H1 (cell line): Measurements from ENCODE around the gene DHRS3. TPM values are rescaled to one million over a fixed set of nuclear protein-coding genes. Genes with fewer than 3 reads are reported as not detected.

ENCODE experiments used
- CTCF ChIA-PET: fragments of 300-600 bp; sonication (Branson Sonifier 250); formaldehyde crosslinking; loops from one replicate; lab custom pipeline; 2021; ENCODE audit not compliant: partially characterized antibody; lab: Charles Lee
- POLR2A ChIA-PET: fragments of 300-600 bp; sonication (Branson Sonifier 250); formaldehyde crosslinking; loops from one replicate; lab custom pipeline; 2021; ENCODE audit warnings: inconsistent platforms; ENCODE audit not compliant: partially characterized antibody; lab: Charles Lee
- DNase-seq, 2 experiments: peaks; one replicate each; pipeline versions ENCODE4 v3.0.0 to v3.0.0-alpha.2; 2010 to 2022; ENCODE audit warnings: low spot score in 2 of 2, low read depth in 1 of 2, mixed read lengths in 1 of 2
- FAIRE-seq: peaks from 2 replicates; lab custom pipeline; 2011; peaks lifted over from hg19 to GRCh38; lab: Jason Lieb, UNC
- H2AFZ ChIP-seq: 2 replicates; pipeline ENCODE4 v1.8.1; 2012; ENCODE audit warnings: low read length, inconsistent platforms
- H2AK5ac ChIP-seq: 2 replicates; pipeline ENCODE4 v1.6.1; 2013; ENCODE audit warnings: low read depth, low read length
- H2BK120ac ChIP-seq: replicated peaks from 2 replicates; pipeline ENCODE3; 2013; ENCODE audit warnings: low read depth, low read length, inconsistent platforms
- H2BK12ac ChIP-seq: 2 replicates; pipeline ENCODE4 v1.6.1; 2013; ENCODE audit warnings: low read depth, low read length
- H2BK15ac ChIP-seq: 2 replicates; pipeline ENCODE4 v1.6.1; 2013; ENCODE audit warnings: low read length
- H2BK20ac ChIP-seq: 2 replicates; pipeline ENCODE4 v1.6.1; 2013; ENCODE audit warnings: low read length
- H2BK5ac ChIP-seq: 2 replicates; pipeline ENCODE4 v1.6.1; 2013; ENCODE audit warnings: low read depth, low read length
- H3K14ac ChIP-seq: 2 replicates; pipeline ENCODE4 v1.6.1; 2013; ENCODE audit warnings: inconsistent platforms; ENCODE audit not compliant: insufficient read length
- H3K18ac ChIP-seq: 2 replicates; pipeline ENCODE4 v1.6.1; 2013; ENCODE audit warnings: low read length; ENCODE audit errors: extremely low read depth
- H3K23ac ChIP-seq: 2 replicates; pipeline ENCODE4 v1.6.1; 2013; ENCODE audit warnings: inconsistent platforms; ENCODE audit not compliant: insufficient read length
- H3K23me2 ChIP-seq: 2 replicates; pipeline ENCODE4 v1.6.1; 2013; ENCODE audit warnings: low read depth, low read length
- H3K27ac ChIP-seq: 2 replicates; pipeline ENCODE4 v1.6.1; 2011; ENCODE audit warnings: low read depth, low read length, inconsistent platforms
- H3K27me3 ChIP-seq, 4 experiments: replicated peaks in 1 of 4; 1 replicate in 1 of 4; 2 replicates in 3 of 4; pipeline versions ENCODE4 v1.6.1 to v1.8.1; 2011 to 2013; ENCODE audit warnings: low read length in 3 of 4, mild to moderate bottlenecking in 3 of 4, inconsistent platforms in 2 of 4, mixed read lengths in 2 of 4, moderate library complexity in 1 of 4; ENCODE audit not compliant: control insufficient read depth in 3 of 4, insufficient read depth in 3 of 4; ENCODE audit errors: extremely low read depth in 1 of 4
- H3K36me3 ChIP-seq, 4 experiments: 2 replicates each; pipeline versions ENCODE4 v1.6.1 to v1.8.1; 2011 to 2013; ENCODE audit warnings: mild to moderate bottlenecking in 4 of 4, low read length in 3 of 4, moderate library complexity in 2 of 4, control low read depth in 1 of 4, inconsistent platforms in 1 of 4; ENCODE audit not compliant: insufficient read depth in 4 of 4, control insufficient read depth in 2 of 4
- H3K4ac ChIP-seq: replicated peaks from 2 replicates; pipeline ENCODE3; 2013; ENCODE audit warnings: low read length, low read depth, mixed read lengths, inconsistent platforms; ENCODE audit not compliant: insufficient read length
- H3K4me1 ChIP-seq, 4 experiments: replicated peaks in 1 of 4; 1 replicate in 1 of 4; 2 replicates in 3 of 4; pipeline versions ENCODE4 v1.6.1 to v1.8.1; 2011 to 2013; ENCODE audit warnings: low read length in 3 of 4, inconsistent platforms in 2 of 4, mixed read lengths in 1 of 4; ENCODE audit not compliant: insufficient read depth in 4 of 4, control insufficient read depth in 3 of 4
- H3K4me2 ChIP-seq, 2 experiments: 2 replicates each; pipeline versions ENCODE4 v1.6.1 to v1.8.1; 2011 to 2013; ENCODE audit warnings: low read depth in 2 of 2, low read length in 2 of 2, control low read depth in 1 of 2, inconsistent platforms in 1 of 2, mild to moderate bottlenecking in 1 of 2; ENCODE audit not compliant: insufficient read depth in 1 of 2
- H3K4me3 ChIP-seq, 4 experiments: fragments of 200-600, 300-600 bp in 1 of 4; sonication (generic), shearing (Covaris generic), sonication (Bioruptor Twin) in 1 of 4; 2 replicates each; pipeline versions ENCODE4 v1.5.1 to v1.8.1; 2011 to 2016; ENCODE audit warnings: low read length in 4 of 4, low read depth in 3 of 4, control low read depth in 2 of 4, inconsistent platforms in 2 of 4, mild to moderate bottlenecking in 2 of 4, mixed read lengths in 1 of 4, moderate library complexity in 1 of 4; ENCODE audit not compliant: insufficient read depth in 2 of 4; ENCODE audit errors: extremely low read depth in 1 of 4
- H3K56ac ChIP-seq: replicated peaks from 2 replicates; pipeline ENCODE3; 2013; ENCODE audit warnings: low read depth, mild to moderate bottlenecking, mixed read lengths, low read length, inconsistent platforms; ENCODE audit not compliant: insufficient read length
- H3K79me1 ChIP-seq: 2 replicates; pipeline ENCODE4 v1.6.1; 2013; ENCODE audit warnings: low read depth, low read length, control low read depth
- H3K79me2 ChIP-seq, 2 experiments: 2 replicates each; pipeline versions ENCODE4 v1.6.1 to v1.8.1; 2012 to 2013; ENCODE audit warnings: low read length in 2 of 2, mild to moderate bottlenecking in 2 of 2, inconsistent platforms in 1 of 2; ENCODE audit not compliant: insufficient read depth in 2 of 2, control insufficient read depth in 1 of 2
- H3K9ac ChIP-seq, 4 experiments: replicated peaks in 1 of 4; 1 replicate in 1 of 4; 2 replicates in 3 of 4; pipeline versions ENCODE4 v1.6.1 to v1.8.1; 2011 to 2013; ENCODE audit warnings: low read depth in 3 of 4, low read length in 3 of 4, control low read depth in 2 of 4, mild to moderate bottlenecking in 2 of 4, moderate library complexity in 2 of 4, inconsistent platforms in 1 of 4; ENCODE audit errors: extremely low read depth in 1 of 4
- H3K9me3 ChIP-seq, 2 experiments: 2 replicates each; pipeline versions ENCODE4 v1.6.1 to v1.8.1; 2012 to 2013; ENCODE audit warnings: mild to moderate bottlenecking in 2 of 2, moderate library complexity in 2 of 2, control low read depth in 1 of 2, inconsistent platforms in 1 of 2, low read depth in 1 of 2, low read length in 1 of 2, mixed read lengths in 1 of 2; ENCODE audit not compliant: insufficient read depth in 2 of 2
- H4K20me1 ChIP-seq, 2 experiments: replicated peaks in 1 of 2; 2 replicates each; pipeline versions ENCODE3 to v1.8.1; 2011 to 2013; ENCODE audit warnings: inconsistent platforms in 2 of 2, low read length in 2 of 2, mild to moderate bottlenecking in 1 of 2; ENCODE audit not compliant: insufficient read depth in 2 of 2, control insufficient read depth in 1 of 2
- H4K5ac ChIP-seq: 2 replicates; pipeline ENCODE4 v1.6.1; 2013; ENCODE audit warnings: low read length, low read depth, mixed read lengths, inconsistent platforms; ENCODE audit not compliant: insufficient read length
- H4K8ac ChIP-seq: 2 replicates; pipeline ENCODE4 v1.8.0; 2013; ENCODE audit warnings: mild to moderate bottlenecking, moderate library complexity, low read length, inconsistent platforms; ENCODE audit not compliant: insufficient read depth; ENCODE audit errors: extremely low read depth
- H4K91ac ChIP-seq: replicated peaks from 2 replicates; pipeline ENCODE3; 2013; ENCODE audit warnings: low read length, mixed read lengths, inconsistent platforms; ENCODE audit not compliant: insufficient read length
- CHD1 ChIP-seq: IDR thresholded peaks from 2 replicates; pipeline ENCODE4 v1.6.1; 2012; ENCODE audit warnings: low read depth, low read length, improper control_type of control experiment
- CREB1 ChIP-seq: IDR thresholded peaks from 2 replicates; pipeline ENCODE4 v1.6.1; 2012; ENCODE audit warnings: inconsistent platforms
- GTF2F1 ChIP-seq: IDR thresholded peaks from 2 replicates; pipeline ENCODE4 v1.6.1; 2012; ENCODE audit warnings: low read depth, low read length, improper control_type of control experiment, borderline replicate concordance
- HDAC2 ChIP-seq, 2 experiments: fragments of 300-600 bp in 1 of 2; sonication (generic) in 1 of 2; IDR thresholded peaks; 2 replicates each; pipeline ENCODE4 v1.6.1; 2011 to 2012; ENCODE audit warnings: low read depth in 2 of 2, low read length in 2 of 2, mild to moderate bottlenecking in 2 of 2, moderate library complexity in 2 of 2, borderline replicate concordance in 1 of 2, inconsistent platforms in 1 of 2
- JUND ChIP-seq: IDR thresholded peaks from 2 replicates; pipeline ENCODE4 v1.6.1; 2011; ENCODE audit warnings: mild to moderate bottlenecking, improper control_type of control experiment, low read length
- KDM5A ChIP-seq: fragments of 200-600 bp; IDR thresholded peaks from 2 replicates; pipeline ENCODE4 v1.7.1; 2012; ENCODE audit warnings: mild to moderate bottlenecking, low read length, inconsistent platforms, mixed read lengths
- RXRA ChIP-seq: IDR thresholded peaks from 2 replicates; pipeline ENCODE4 v1.6.1; 2011; ENCODE audit warnings: low read depth, mild to moderate bottlenecking, low read length, moderate library complexity; ENCODE audit not compliant: insufficient read depth
- SIRT6 ChIP-seq: IDR thresholded peaks from one replicate; pipeline ENCODE4 v1.7.1; 2012; ENCODE audit warnings: low read length, inconsistent platforms
- SUZ12 ChIP-seq: fragments of 200-600 bp; sonication (generic); IDR thresholded peaks from 2 replicates; pipeline ENCODE4 v1.6.1; 2012; ENCODE audit warnings: mild to moderate bottlenecking, inconsistent platforms, low read length, moderate library complexity, mixed read lengths
- TBP ChIP-seq: IDR thresholded peaks from 2 replicates; pipeline ENCODE4 v1.6.1; 2011; ENCODE audit warnings: low read depth, low read length, improper control_type of control experiment
- TEAD4 ChIP-seq: IDR thresholded peaks from 2 replicates; pipeline ENCODE4 v1.6.1; 2012; ENCODE audit warnings: low read depth, low read length, inconsistent platforms, mixed read lengths
- WGBS, 2 experiments: shearing (Covaris generic) in 1 of 2; methylation state at CpG; one replicate each; pipeline versions ENCODE4 v1.1.6 to v1.1.7; 2013 to 2015; ENCODE audit warnings: low lambda C conversion rate in 2 of 2, mixed read lengths in 2 of 2, inconsistent platforms in 1 of 2, low coverage in 1 of 2, missing lambda C conversion rate in 1 of 2; ENCODE audit not compliant: insufficient replicate concordance in 2 of 2, insufficient coverage in 1 of 2, insufficient read length in 1 of 2; ENCODE audit errors: extremely low coverage in 1 of 2, missing lambda C conversion rate in 1 of 2; 5-methylcytosine and 5-hydroxymethylcytosine counted together
- polyA plus RNA-seq, 7 experiments: library from polyadenylated mRNA; depleted of rRNA in 3 of 7; stranded (reverse) in 5 of 7; unstranded in 2 of 7; fragments of >200 nt in 5 of 7; fragments of 200-250 nt in 2 of 7; gene quantifications; 1 replicate in 5 of 7; 2 replicates in 1 of 7; 4 replicates in 1 of 7; pipeline versions ENCODE4 v1.2.1 to v1.2.3, GENCODE V29; 2011 to 2013; ENCODE audit warnings: missing spikeins in 2 of 7, mixed read lengths in 2 of 7
- total RNA-seq: library from RNA; stranded (reverse); fragmentation: NEBNext Ultra II Directional; extraction: Animal tissue kit (Norgen Biotek cat#: 25700); gene quantifications from 2 replicates; pipeline ENCODE4 v1.2.1, GENCODE V29; 2021
- TF ChIP-seq, protein P1 (sequence below): IDR thresholded peaks from 2 replicates; pipeline ENCODE4 v1.6.1; 2012; ENCODE audit warnings: low read length, inconsistent platforms

Gene DHRS3
- total and polyA plus RNA-seq, 2 of the 8 experiments (the other 6 are each of a cell fraction or from before 2014, with no cell fraction given) = 32.5 to 36.4 TPM

DNA sequence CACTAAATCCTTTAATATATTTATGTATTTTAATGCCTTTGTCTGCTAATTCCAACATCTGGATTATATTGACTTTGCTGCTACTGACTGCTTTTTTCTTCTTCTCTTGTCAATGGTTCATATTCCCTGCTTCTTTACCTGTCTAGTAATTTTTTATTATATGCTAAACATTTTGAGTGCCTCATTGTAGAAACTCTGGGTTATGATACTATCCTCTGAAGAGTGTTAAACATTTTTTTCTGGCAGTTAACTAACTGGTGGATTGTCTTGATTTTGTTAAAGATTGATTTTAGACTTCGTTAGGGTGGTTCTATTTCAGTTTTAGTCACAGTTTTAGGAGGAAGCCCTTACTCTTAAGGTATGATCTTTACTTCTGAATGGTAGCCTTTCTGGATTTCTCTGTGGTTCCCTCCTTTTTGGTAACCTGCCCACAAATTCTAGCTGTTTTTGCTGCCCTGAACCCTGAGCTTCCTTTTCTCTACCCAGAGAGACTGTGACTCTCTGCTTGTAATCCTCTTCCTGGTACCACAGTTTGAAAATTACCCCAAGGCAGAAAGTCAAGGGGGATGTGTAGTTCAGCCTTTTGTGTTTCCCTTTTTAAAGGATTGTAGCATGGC lies 81.9 kb downstream of the DHRS3 start:
- DNase-seq = no peak
- no peak for TF ChIP-seq CREB1
- no peak for TF ChIP-seq RXRA
- no peak for TF ChIP-seq HDAC2 (IDR thresholded peaks at IDR 0.05; ENCODE audit: borderline replicate concordance in 1 of 2, low read depth in 2 of 2, low read length in 2 of 2)
- no peak for TF ChIP-seq TEAD4
- TF ChIP-seq CHD1 = no peak
- no peak for TF ChIP-seq JUND
- TF ChIP-seq, protein P1, sequence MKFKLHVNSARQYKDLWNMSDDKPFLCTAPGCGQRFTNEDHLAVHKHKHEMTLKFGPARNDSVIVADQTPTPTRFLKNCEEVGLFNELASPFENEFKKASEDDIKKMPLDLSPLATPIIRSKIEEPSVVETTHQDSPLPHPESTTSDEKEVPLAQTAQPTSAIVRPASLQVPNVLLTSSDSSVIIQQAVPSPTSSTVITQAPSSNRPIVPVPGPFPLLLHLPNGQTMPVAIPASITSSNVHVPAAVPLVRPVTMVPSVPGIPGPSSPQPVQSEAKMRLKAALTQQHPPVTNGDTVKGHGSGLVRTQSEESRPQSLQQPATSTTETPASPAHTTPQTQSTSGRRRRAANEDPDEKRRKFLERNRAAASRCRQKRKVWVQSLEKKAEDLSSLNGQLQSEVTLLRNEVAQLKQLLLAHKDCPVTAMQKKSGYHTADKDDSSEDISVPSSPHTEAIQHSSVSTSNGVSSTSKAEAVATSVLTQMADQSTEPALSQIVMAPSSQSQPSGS = no peak
- no peak for TF ChIP-seq SUZ12
- TF ChIP-seq SIRT6 = no peak
- TF ChIP-seq TBP = no peak
- TF ChIP-seq KDM5A = no peak
- no peak for TF ChIP-seq GTF2F1

More for the DNA sequence above, 81.9 kb downstream of the DHRS3 start:
- CTCF ChIA-PET = interaction anchor here (1.2 kb wide), 1 partner anchor 14 kb away, joined by 3 read pairs; no protein-coding TSS in a partner anchor
- Histone ChIP-seq H2BK20ac (no peak overlapping the region), H4K5ac (no peak overlapping the region), H3K9ac (no peak overlapping the region), H3K4ac (no peak overlapping the region), H4K91ac (no peak overlapping the region), H3K36me3 (no peaks in the 10 kb centered on the region), H2AK5ac (no peak overlapping the region), H3K56ac (no peak overlapping the region), H3K14ac (no peak overlapping the region), H3K9me3 (no peaks in the 10 kb centered on the region), H2BK5ac (no peak overlapping the region), H4K20me1 (no peaks in the 10 kb centered on the region), H2BK15ac (no peak overlapping the region), H3K27ac (no peak overlapping the region), H3K4me2 (no peak overlapping the region), H2BK120ac (no peak overlapping the region), H3K4me1 (peaks cover 0 to 10% (median 6%) of the 10 kb centered on the region in 4 experiments; a peak in 6 of 7 replicates), H3K4me3 (no peak overlapping the region), H3K79me1 (no peaks in the 10 kb centered on the region), H3K23ac (no peak overlapping the region), H2AFZ (no peak overlapping the region), H2BK12ac (no peak overlapping the region), H3K27me3 (peaks cover 0 to 5% (median 0%) of the 10 kb centered on the region in 4 experiments; a peak in 1 of 7 replicates), H4K8ac (no peak overlapping the region), H3K18ac (no peak overlapping the region), H3K79me2 (no peaks in the 10 kb centered on the region), H3K23me2 (peaks cover 4% of the 10 kb centered on the region; the same call in 1 of the 2 replicates)
- 80% methylated on average over 1 of the region's 1 CpG; no CpG with 5 or more reads in 1 of the 2 experiments for WGBS, 2 experiments
- no peak for FAIRE-seq
- POLR2A ChIA-PET = no interaction called here
